Neutrophil (primary cell): ENCODE data around the gene GNPDA2.

ENCODE experiments used
- H3K27ac ChIP-seq: fragments of 200-600 bp; sonication (generic); 2 replicates; pipeline ENCODE4 v1.5.1; 2016; ENCODE audit warnings: mild to moderate bottlenecking, moderate library complexity
- H3K27me3 ChIP-seq: fragments of 200-600 bp; sonication (generic); 2 replicates; pipeline ENCODE4 v1.6.0; 2016; ENCODE audit warnings: mild to moderate bottlenecking
- H3K36me3 ChIP-seq: fragments of 200-600 bp; sonication (generic); 2 replicates; pipeline ENCODE4 v1.5.1; 2017
- H3K4me1 ChIP-seq, 2 experiments: fragments of 200-600 bp in 1 of 2; sonication (generic) in 1 of 2; 1 replicate in 1 of 2; 2 replicates in 1 of 2; pipeline versions ENCODE4 v1.5.1 to v1.6.1; 2013 to 2016; ENCODE audit warnings: low read depth in 1 of 2, low read length in 1 of 2, mild to moderate bottlenecking in 1 of 2, moderate library complexity in 1 of 2; ENCODE audit not compliant: control insufficient read depth in 1 of 2, insufficient read depth in 1 of 2
- H3K4me3 ChIP-seq, 2 experiments: fragments of 200-600 bp in 1 of 2; sonication (generic) in 1 of 2; 1 replicate in 1 of 2; 2 replicates in 1 of 2; pipeline ENCODE4 v1.5.1; 2013 to 2016; ENCODE audit warnings: low read depth in 1 of 2, low read length in 1 of 2, mild to moderate bottlenecking in 1 of 2, moderate library complexity in 1 of 2
- H3K9me3 ChIP-seq: fragments of 200-600 bp; sonication (generic); 2 replicates; pipeline ENCODE4 v1.5.1; 2016
- TF ChIP-seq, protein P1 (sequence below): fragments of 200-600 bp; sonication (generic); IDR thresholded peaks from 2 replicates; pipeline ENCODE4 v1.5.1; 2016; ENCODE audit warnings: antibody characterized with exemption

Gene GNPDA2

DNA sequence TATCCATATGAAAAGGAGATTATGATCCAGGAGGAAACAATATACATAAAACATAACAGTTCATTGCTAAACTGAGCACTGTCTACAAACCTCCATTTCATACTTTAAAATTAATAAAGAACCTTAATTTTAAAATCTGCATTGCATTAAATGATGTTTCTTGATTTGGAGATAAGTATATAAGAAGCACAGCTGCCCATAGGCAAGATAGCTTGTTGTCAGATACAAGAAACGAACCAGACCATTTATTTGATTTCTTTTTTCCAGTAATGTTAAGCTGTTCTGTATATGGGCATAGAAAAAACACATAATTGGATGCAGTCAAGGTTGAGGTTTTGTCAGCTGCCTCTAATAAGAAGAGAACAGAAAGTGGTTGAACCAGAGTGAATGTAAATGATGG lies 41.7 kb downstream of the GNPDA2 start:
- TF ChIP-seq, protein P1, sequence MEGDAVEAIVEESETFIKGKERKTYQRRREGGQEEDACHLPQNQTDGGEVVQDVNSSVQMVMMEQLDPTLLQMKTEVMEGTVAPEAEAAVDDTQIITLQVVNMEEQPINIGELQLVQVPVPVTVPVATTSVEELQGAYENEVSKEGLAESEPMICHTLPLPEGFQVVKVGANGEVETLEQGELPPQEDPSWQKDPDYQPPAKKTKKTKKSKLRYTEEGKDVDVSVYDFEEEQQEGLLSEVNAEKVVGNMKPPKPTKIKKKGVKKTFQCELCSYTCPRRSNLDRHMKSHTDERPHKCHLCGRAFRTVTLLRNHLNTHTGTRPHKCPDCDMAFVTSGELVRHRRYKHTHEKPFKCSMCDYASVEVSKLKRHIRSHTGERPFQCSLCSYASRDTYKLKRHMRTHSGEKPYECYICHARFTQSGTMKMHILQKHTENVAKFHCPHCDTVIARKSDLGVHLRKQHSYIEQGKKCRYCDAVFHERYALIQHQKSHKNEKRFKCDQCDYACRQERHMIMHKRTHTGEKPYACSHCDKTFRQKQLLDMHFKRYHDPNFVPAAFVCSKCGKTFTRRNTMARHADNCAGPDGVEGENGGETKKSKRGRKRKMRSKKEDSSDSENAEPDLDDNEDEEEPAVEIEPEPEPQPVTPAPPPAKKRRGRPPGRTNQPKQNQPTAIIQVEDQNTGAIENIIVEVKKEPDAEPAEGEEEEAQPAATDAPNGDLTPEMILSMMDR, result no peak

DNA sequence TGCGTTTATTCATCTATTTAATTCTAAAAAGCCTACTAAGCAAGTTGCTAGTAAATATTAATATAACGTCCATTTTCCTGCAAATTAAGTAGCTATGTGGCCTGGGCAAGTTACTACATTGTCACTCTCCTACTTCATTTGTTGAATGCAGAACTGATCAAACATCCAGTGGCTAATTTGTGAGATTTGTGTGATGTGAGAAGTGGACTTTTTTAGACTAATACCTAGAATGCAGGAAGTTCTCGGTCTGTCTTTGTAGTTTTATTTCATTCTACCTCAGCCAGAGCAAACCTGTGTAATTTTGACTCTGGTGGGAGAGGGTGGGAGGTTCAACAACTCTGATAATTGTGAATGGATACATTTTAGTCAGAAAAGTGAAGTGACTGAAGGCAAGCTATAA lies 47.3 kb downstream of the GNPDA2 start:
- H3K4me3 ChIP-seq, result peak overlapping the region; percentile 74 to 75
- H3K36me3 ChIP-seq, result peaks cover 11% of the 10 kb centered on the region
- no peaks in the 10 kb centered on the region for H3K9me3 ChIP-seq
- H3K27ac ChIP-seq, result peak overlapping the region; percentile 65
- H3K4me1 ChIP-seq, result peaks cover 9 to 15% of the 10 kb centered on the region in 2 experiments
- H3K27me3 ChIP-seq, result peaks cover 23% of the 10 kb centered on the region
- TF ChIP-seq, protein P1, result no peak

More for the DNA sequence above, 41.7 kb downstream of the GNPDA2 start:
- Histone ChIP-seq H3K4me3 (no peak overlapping the region), H3K36me3 (peaks cover 59% of the 10 kb centered on the region), H3K4me1 (no peaks in the 10 kb centered on the region), H3K9me3 (no peaks in the 10 kb centered on the region), H3K27me3 (no peaks in the 10 kb centered on the region), H3K27ac (no peak overlapping the region)

DNA sequence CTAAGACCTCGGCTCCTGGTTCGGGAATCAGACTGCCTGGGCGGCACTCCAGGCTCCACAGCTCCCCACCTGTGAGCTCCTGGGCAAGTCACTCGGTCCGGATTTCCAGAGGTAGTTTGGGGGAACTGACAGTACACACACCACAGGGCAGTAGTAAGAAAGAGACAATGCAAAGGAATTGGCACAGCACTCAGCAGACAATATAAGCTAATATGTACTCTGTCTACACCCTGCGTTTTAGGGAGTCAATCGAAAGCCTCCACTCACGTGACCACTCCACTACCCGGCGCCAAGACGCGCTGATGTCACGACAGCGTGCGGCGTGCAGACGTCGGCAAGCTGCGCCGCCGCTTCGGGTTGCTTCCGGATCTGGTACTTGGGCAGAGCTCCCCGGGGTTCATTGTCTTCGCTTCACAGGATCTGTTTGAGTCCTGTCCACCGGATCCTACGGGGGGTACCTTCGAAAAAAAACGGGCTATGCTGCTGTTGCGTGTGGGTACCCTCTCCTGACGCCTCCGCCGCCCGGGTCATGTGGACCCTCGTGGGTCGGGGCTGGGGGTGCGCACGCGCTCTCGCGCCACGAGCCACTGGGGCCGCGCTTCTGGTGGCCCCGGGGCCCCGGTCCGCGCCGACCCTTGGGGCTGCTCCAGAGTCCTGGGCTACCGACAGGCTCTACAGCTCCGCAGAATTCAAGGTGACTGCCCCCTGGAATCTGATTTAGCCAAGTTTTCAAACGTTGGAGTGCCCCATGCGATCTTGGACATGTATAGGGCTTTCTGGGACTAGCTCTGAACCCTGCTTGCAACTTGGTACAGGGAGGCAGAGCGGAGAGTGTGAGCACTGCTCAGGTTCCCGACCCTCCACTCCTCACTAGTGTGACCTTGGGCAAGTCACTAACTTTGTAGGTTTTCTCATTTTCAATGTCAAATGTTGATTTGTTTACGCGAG lies 48.0 kb downstream of the GNPDA2 start, which contains the start of gene GUF1:
Gene GUF1, plus strand, starts transcription at position 327 of the 948 bp plus-strand sequence. Its CDS starts 203 bp downstream, at position 530.
- Histone ChIP-seq H3K27ac (peak within 1 kb of the TSS; percentile 65), H3K27me3 (peaks cover 23% of the 10 kb centered on the region), H3K36me3 (peaks cover 4% of the 10 kb centered on the region), H3K4me1 (peaks cover 9 to 15% of the 10 kb centered on the region in 2 experiments), H3K9me3 (no peaks in the 10 kb centered on the region), H3K4me3 (peak within 1 kb of the TSS; percentile 74 to 75)
- TF ChIP-seq, protein P1, result no peak

DNA sequence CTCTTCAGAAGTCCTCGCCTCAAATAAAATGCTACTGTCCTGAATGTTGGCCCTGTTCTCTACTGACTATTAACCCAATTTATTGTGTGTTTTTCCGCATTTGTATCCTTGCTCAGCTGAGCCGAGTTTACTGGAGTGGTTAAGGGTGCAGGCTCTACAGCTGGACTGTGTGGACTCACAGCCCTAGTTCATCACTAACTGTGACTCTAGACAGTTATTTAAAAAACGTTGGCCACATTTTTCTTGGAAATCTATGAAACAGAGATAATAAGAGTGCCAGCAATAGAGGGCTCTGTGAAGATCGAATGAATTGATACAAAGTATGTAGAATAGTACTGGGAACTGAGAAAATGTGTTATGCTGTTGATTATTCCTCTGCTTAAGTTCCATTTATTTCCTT lies 51.0 kb downstream of the GNPDA2 start:
- TF ChIP-seq, protein P1, result no peak
- Histone ChIP-seq H3K4me3 (no peak overlapping the region), H3K4me1 (peaks cover 9 to 15% of the 10 kb centered on the region in 2 experiments), H3K36me3 (no peaks in the 10 kb centered on the region), H3K9me3 (no peaks in the 10 kb centered on the region), H3K27ac (no peak overlapping the region), H3K27me3 (peaks cover 42% of the 10 kb centered on the region)

DNA sequence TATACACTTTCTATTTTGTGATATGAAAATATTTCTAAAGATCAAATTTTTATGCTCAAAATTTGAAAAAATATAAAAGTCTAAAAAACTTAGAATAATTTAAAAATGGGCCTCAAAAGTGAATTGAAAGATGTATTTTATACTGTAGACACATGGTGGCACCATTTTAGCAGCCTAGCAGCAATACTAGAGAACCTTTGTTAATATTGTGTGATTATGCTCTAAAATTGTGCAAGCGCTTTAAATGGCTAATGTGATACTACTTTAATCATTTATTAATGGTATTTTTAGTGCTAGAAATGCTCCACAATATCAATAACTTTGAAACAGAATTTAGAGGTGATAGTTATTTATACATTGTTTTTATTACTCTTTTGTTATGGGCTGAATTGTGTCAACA lies 51.9 kb downstream of the GNPDA2 start:
- H3K27me3 ChIP-seq, result peaks cover 45% of the 10 kb centered on the region
- H3K4me3 ChIP-seq, result no peak overlapping the region
- no peak overlapping the region for H3K27ac ChIP-seq
- peaks cover 9 to 15% of the 10 kb centered on the region in 2 experiments for H3K4me1 ChIP-seq
- TF ChIP-seq, protein P1, result no peak
- no peaks in the 10 kb centered on the region for H3K36me3 ChIP-seq
- H3K9me3 ChIP-seq, result no peaks in the 10 kb centered on the region
